BE2C (cell line): Measurements from ENCODE around the gene SPIN2B.
"Not testable (repeated sequence)": the region's sequence is repeated elsewhere in the genome, so short reads cannot be mapped to it uniquely, and the experiment has no call there.

Experiments
- DNase-seq: peaks from one replicate; pipeline ENCODE4 v3.0.0-alpha.2; 2020
- H3K27me3 ChIP-seq: fragments of 250-450 bp; sonication (Bioruptor Pico); 2 replicates; pipeline ENCODE4 v1.5.1; 2020; ENCODE audit warnings: mild to moderate bottlenecking
- H3K36me3 ChIP-seq: fragments of 250-450 bp; sonication (Bioruptor Pico); 2 replicates; pipeline ENCODE4 v1.5.1; 2020; ENCODE audit warnings: mild to moderate bottlenecking
- H3K4me1 ChIP-seq: fragments of 250-450 bp; sonication (Bioruptor Pico); 2 replicates; pipeline ENCODE4 v1.5.1; 2020
- H3K4me3 ChIP-seq: 2 replicates; pipeline ENCODE4 v1.5.1; 2011; ENCODE audit warnings: low read depth, low read length
- H3K9me3 ChIP-seq: fragments of 250-450 bp; sonication (Bioruptor Pico); 2 replicates; pipeline ENCODE4 v1.5.1; 2020
- CTCF ChIP-seq: IDR thresholded peaks from 2 replicates; pipeline ENCODE4 v1.5.1; 2012; ENCODE audit warnings: mild to moderate bottlenecking, low read depth, low read length

Gene SPIN2B

GRCh38 chrX:57119416-57119815 lies 1.9 kb downstream of the SPIN2B start:
- DNase-seq, result no peak
- H3K9me3 ChIP-seq, result no peaks in the 10 kb centered on the region
- H3K4me3 ChIP-seq, result no peak overlapping the region
- H3K27me3 ChIP-seq, result no peaks in the 10 kb centered on the region
- no peaks in the 10 kb centered on the region for H3K36me3 ChIP-seq
- H3K4me1 ChIP-seq, result no peaks in the 10 kb centered on the region
- no peak for TF ChIP-seq CTCF

GRCh38 chrX:57117566-57117965 lies 3.8 kb downstream of the SPIN2B start:
- not testable (repeated sequence) for DNase-seq, H3K4me3 ChIP-seq, H3K27me3 ChIP-seq, H3K9me3 ChIP-seq, H3K36me3 ChIP-seq, H3K4me1 ChIP-seq

- no peaks in the 10 kb centered on the region for H3K9me3 ChIP-seq
These were observed 16.4 kb downstream of the SPIN2B start for GRCh38 chrX:57104921-57105398.

GRCh38 chrX:57104406-57104805 lies 16.9 kb downstream of the SPIN2B start:
- no peaks in the 10 kb centered on the region for H3K27me3 ChIP-seq
- no peak overlapping the region for H3K4me3 ChIP-seq
- H3K9me3 ChIP-seq, result no peaks in the 10 kb centered on the region
- DNase-seq, result no peak
- TF ChIP-seq CTCF, result 0 out of 2 replicates have a peak, but pooled peaks have one; percentile 14
- no peaks in the 10 kb centered on the region for H3K36me3 ChIP-seq
- H3K4me1 ChIP-seq, result no peaks in the 10 kb centered on the region

More at GRCh38 chrX:57104921-57105398, 16.4 kb downstream of the SPIN2B start:
- no peak for DNase-seq
- no peaks in the 10 kb centered on the region for H3K27me3 ChIP-seq
- no peak overlapping the region for H3K4me3 ChIP-seq
- no peak for TF ChIP-seq CTCF
- H3K4me1 ChIP-seq, result no peaks in the 10 kb centered on the region
- no peaks in the 10 kb centered on the region for H3K36me3 ChIP-seq

GRCh38 chrX:57103489-57103888 lies 17.9 kb downstream of the SPIN2B start:
- no peak for TF ChIP-seq CTCF
- H3K27me3 ChIP-seq, result no peaks in the 10 kb centered on the region
- H3K4me3 ChIP-seq, result no peak overlapping the region
- no peak for DNase-seq
- H3K4me1 ChIP-seq, result no peaks in the 10 kb centered on the region
- H3K9me3 ChIP-seq, result no peaks in the 10 kb centered on the region
- no peaks in the 10 kb centered on the region for H3K36me3 ChIP-seq

GRCh38 chrX:57102918-57103317 lies 18.4 kb downstream of the SPIN2B start:
- DNase-seq, result not testable (repeated sequence)

GRCh38 chrX:57083143-57083542 lies 38.2 kb downstream of the SPIN2B start:
- H3K36me3 ChIP-seq, result no peaks in the 10 kb centered on the region
- TF ChIP-seq CTCF, result peak; percentile 13; the same call in 1 of the 2 replicates
- no peaks in the 10 kb centered on the region for H3K9me3 ChIP-seq
- DNase-seq, result peak; percentile 10
- no peaks in the 10 kb centered on the region for H3K4me1 ChIP-seq
- no peaks in the 10 kb centered on the region for H3K27me3 ChIP-seq
- H3K4me3 ChIP-seq, result no peak overlapping the region

More at GRCh38 chrX:57102918-57103317, 18.4 kb downstream of the SPIN2B start:
- not testable (repeated sequence) for H3K4me3 ChIP-seq, H3K9me3 ChIP-seq, H3K27me3 ChIP-seq, H3K4me1 ChIP-seq, H3K36me3 ChIP-seq
